Kidney (tissue), 14 donors: Measurements from ENCODE around the gene CRK. TPM values are rescaled to one million over a fixed set of nuclear protein-coding genes. Genes with fewer than 3 reads are reported as not detected.

Source experiments
- DNase-seq, 5 donors: peaks; one replicate each; pipeline ENCODE4 v3.0.0-alpha.2; 2013 to 2020
- FAIRE-seq: peaks from 2 replicates; lab custom pipeline; 2012; peaks lifted over from hg19 to GRCh38; lab: Jason Lieb, UNC
- H3K27ac ChIP-seq, 2 donors: one replicate each; pipeline ENCODE4 v1.7.0; 2013; ENCODE audit warnings: low read depth in 2 of 2, low read length in 2 of 2, inconsistent platforms in 1 of 2
- H3K27me3 ChIP-seq: one replicate; pipeline ENCODE4 v1.7.1; 2013; ENCODE audit warnings: low read length, inconsistent platforms; ENCODE audit not compliant: control insufficient read depth, insufficient read depth
- H3K36me3 ChIP-seq, 3 donors: one replicate each; pipeline versions ENCODE4 v1.7.0 to v1.7.1; 2013; ENCODE audit warnings: low read length in 3 of 3, control low read depth in 1 of 3, inconsistent platforms in 1 of 3; ENCODE audit not compliant: insufficient read depth in 3 of 3, control insufficient read depth in 2 of 3
- H3K4me1 ChIP-seq, 3 donors: one replicate each; pipeline versions ENCODE4 v1.7.0 to v1.7.1; 2013; ENCODE audit warnings: low read length in 3 of 3, inconsistent platforms in 1 of 3, low read depth in 1 of 3; ENCODE audit not compliant: control insufficient read depth in 2 of 3, insufficient read depth in 2 of 3
- H3K4me3 ChIP-seq, 3 donors: one replicate each; pipeline versions ENCODE4 v1.7.0 to v1.8.1; 2013; ENCODE audit warnings: low read length in 3 of 3, control low read depth in 1 of 3, inconsistent platforms in 1 of 3
- H3K9ac ChIP-seq, 3 donors: one replicate each; pipeline versions ENCODE4 v1.7.0 to v1.7.1; 2013; ENCODE audit warnings: low read length in 3 of 3, control low read depth in 1 of 3, inconsistent platforms in 1 of 3
- H3K9me3 ChIP-seq, 3 donors: one replicate each; pipeline versions ENCODE4 v1.7.0 to v1.7.1; 2013; ENCODE audit warnings: low read length in 3 of 3, control low read depth in 1 of 3, inconsistent platforms in 1 of 3; ENCODE audit not compliant: control insufficient read depth in 2 of 3, insufficient read depth in 1 of 3
- intact Hi-C: fragments of 100-400 bp; cut with DNase I; formaldehyde crosslinking; loops from one replicate; pipeline ENCODE4 v1.11.1; 2022
- polyA plus RNA-seq: library from polyadenylated mRNA; stranded (reverse); fragments of 350-450 nt; fragmentation: Illumina TruSeq; extraction: RNeasy Lipid Tissue Mini Kit (QIAGEN cat#74804); gene quantifications from one replicate; pipeline ENCODE4 v1.2.3, GENCODE V29; 2014; ENCODE audit warnings: low read depth, low replicate concordance; ENCODE audit not compliant: insufficient read depth
- total RNA-seq: library from RNA; stranded (reverse); fragmentation: NEBNext Ultra II Directional; extraction: Animal tissue kit (Norgen Biotek cat#: 25700); gene quantifications from one replicate; pipeline ENCODE4 v1.2.1, GENCODE V29; 2021
- TF ChIP-seq, protein P1 (sequence below): IDR thresholded peaks from 3 replicates; pipeline ENCODE4 v1.5.1; 2012; ENCODE audit warnings: mild to moderate bottlenecking, moderate library complexity, borderline replicate concordance; ENCODE audit not compliant: insufficient read depth; ENCODE audit errors: extremely low read depth
- donor health status: control.
- donor health status: control.
- donor health status: control.
- donor health status: control.
- donor health status: control.
- donor health status: DM: yes; HTN: yes; CAD: no.
- donor health status: Normal renal cell carcinoma (clear cell type).

The CRK gene
- total and polyA plus RNA-seq, 2 donors from 2014 or later, result 26.8 to 61.3 TPM

GRCh38 chr17:1412185-1413110 is 43.6 kb downstream of the CRK start:
- H3K9ac ChIP-seq, result no peak overlapping the region
- no peaks in the 10 kb centered on the region for H3K27me3 ChIP-seq
- no peaks in the 10 kb centered on the region for H3K9me3 ChIP-seq
- intact Hi-C loops, result no loop called here
- H3K4me3 ChIP-seq, result no peak overlapping the region
- H3K27ac ChIP-seq, result no peak overlapping the region
- FAIRE-seq (no peak), DNase-seq (peak in 1 of 5 donors; percentile 48)
- H3K4me1 ChIP-seq, result peaks cover 0 to 3% (median 0%) of the 10 kb centered on the region in 3 donors
- H3K36me3 ChIP-seq, result no peaks in the 10 kb centered on the region
- TF ChIP-seq, protein P1, sequence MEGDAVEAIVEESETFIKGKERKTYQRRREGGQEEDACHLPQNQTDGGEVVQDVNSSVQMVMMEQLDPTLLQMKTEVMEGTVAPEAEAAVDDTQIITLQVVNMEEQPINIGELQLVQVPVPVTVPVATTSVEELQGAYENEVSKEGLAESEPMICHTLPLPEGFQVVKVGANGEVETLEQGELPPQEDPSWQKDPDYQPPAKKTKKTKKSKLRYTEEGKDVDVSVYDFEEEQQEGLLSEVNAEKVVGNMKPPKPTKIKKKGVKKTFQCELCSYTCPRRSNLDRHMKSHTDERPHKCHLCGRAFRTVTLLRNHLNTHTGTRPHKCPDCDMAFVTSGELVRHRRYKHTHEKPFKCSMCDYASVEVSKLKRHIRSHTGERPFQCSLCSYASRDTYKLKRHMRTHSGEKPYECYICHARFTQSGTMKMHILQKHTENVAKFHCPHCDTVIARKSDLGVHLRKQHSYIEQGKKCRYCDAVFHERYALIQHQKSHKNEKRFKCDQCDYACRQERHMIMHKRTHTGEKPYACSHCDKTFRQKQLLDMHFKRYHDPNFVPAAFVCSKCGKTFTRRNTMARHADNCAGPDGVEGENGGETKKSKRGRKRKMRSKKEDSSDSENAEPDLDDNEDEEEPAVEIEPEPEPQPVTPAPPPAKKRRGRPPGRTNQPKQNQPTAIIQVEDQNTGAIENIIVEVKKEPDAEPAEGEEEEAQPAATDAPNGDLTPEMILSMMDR, result no peak

DNA sequence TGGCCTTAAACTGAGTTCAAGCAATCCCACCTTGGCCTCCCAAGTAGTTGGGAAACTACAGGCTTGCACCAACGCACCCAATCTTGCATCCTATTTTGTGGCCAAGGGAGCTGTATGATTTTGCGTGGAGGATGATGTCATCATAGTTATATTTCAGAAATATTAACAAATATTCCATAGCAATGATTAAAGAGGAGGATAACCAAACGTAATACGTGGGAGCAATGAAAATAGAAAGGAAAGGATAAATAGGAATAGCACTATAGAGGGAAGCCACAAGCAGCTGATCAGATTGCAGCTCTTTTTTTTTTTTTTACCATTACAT is 53.8 kb downstream of the CRK start:
- no peaks in the 10 kb centered on the region for H3K36me3 ChIP-seq
- no peak overlapping the region for H3K4me3 ChIP-seq
- no peaks in the 10 kb centered on the region for H3K9me3 ChIP-seq
- TF ChIP-seq, protein P1, result no peak
- FAIRE-seq (no peak), DNase-seq (no peak)
- peaks cover 0 to 3% (median 1%) of the 10 kb centered on the region in 3 donors for H3K4me1 ChIP-seq
- H3K27ac ChIP-seq, result no peak overlapping the region
- intact Hi-C loops, result no loop called here
- no peak overlapping the region for H3K9ac ChIP-seq
- no peaks in the 10 kb centered on the region for H3K27me3 ChIP-seq

GRCh38 chr17:1399679-1400512 is 56.1 kb downstream of the CRK start, which contains the start of gene YWHAE:
YWHAE (minus strand) TSS chr17:1400222; CDS start chr17:1400110, 112 bp downstream.
- peak within 1 kb of the TSS; percentile 83 to 98 (median 89) for H3K9ac ChIP-seq
- H3K36me3 ChIP-seq, result no peaks in the 10 kb centered on the region
- intact Hi-C loops, result no loop called here
- DNase-seq (peak; percentile 97 to 99 (median 98)), FAIRE-seq (no peak)
- TF ChIP-seq, protein P1, result no peak
- no peaks in the 10 kb centered on the region for H3K27me3 ChIP-seq
- H3K9me3 ChIP-seq, result no peaks in the 10 kb centered on the region
- H3K4me1 ChIP-seq, result peaks cover 0 to 16% (median 8%) of the 10 kb centered on the region in 3 donors
- H3K27ac ChIP-seq, result peak within 1 kb of the TSS; percentile 89 to 99
- peak within 1 kb of the TSS; percentile 90 to 98 (median 90) for H3K4me3 ChIP-seq
